GM18502 (cell line): ENCODE results near the gene ENAM.

Experiments
- ATAC-seq: cut with Tn5 transposase; IDR thresholded peaks from one replicate; pipeline ENCODE4 v1.9.1; 2021; ENCODE audit warnings: mild to moderate bottlenecking; ENCODE audit not compliant: unreplicated experiment, poor library complexity

ENAM gene

GRCh38 chr4:70628444-70628843 lies at the start of gene ENAM:
Gene ENAM, plus strand, starts transcription at chr4:70628744. Its CDS starts 757 bp downstream, at chr4:70629501.
- ATAC-seq = no peak

GRCh38 chr4:70581980-70582379 lies 46.6 kb upstream of the ENAM start:
- ATAC-seq = no peak

- no peak for ATAC-seq
Observed at GRCh38 chr4:70583952-70584834, 44.4 kb upstream of the ENAM start.

- ATAC-seq = no peak
Observed at GRCh38 chr4:70586841-70587240, 41.7 kb upstream of the ENAM start.

GRCh38 chr4:70589785-70590184 lies 38.8 kb upstream of the ENAM start:
- peak; percentile 97 for ATAC-seq

- no peak for ATAC-seq
Observed at GRCh38 chr4:70591955-70592582, 36.5 kb upstream of the ENAM start, which contains the start of gene AMBN. Gene AMBN, plus strand, starts transcription at chr4:70592256. Its CDS starts 103 bp downstream, at chr4:70592359.

- ATAC-seq = no peak
Observed at GRCh38 chr4:70594196-70594595, 34.3 kb upstream of the ENAM start.

- ATAC-seq = no peak
Observed at GRCh38 chr4:70600305-70600704, 28.2 kb upstream of the ENAM start.

- peak; percentile 16 for ATAC-seq
Observed at GRCh38 chr4:70600977-70601376, 27.6 kb upstream of the ENAM start.

- peak; percentile 99 for ATAC-seq
Observed at GRCh38 chr4:70601422-70602039, 27.0 kb upstream of the ENAM start.

- ATAC-seq = no peak
Observed at GRCh38 chr4:70603856-70604255, 24.7 kb upstream of the ENAM start.

- ATAC-seq = no peak
Observed at GRCh38 chr4:70606459-70606858, 22.1 kb upstream of the ENAM start.

GRCh38 chr4:70607334-70607853 lies 21.1 kb upstream of the ENAM start:
- ATAC-seq = no peak

- no peak for ATAC-seq
Observed at GRCh38 chr4:70608324-70608723, 20.2 kb upstream of the ENAM start.

- peak; percentile 58 for ATAC-seq
Observed at GRCh38 chr4:70613306-70614183, 15.0 kb upstream of the ENAM start.

- no peak for ATAC-seq
Observed at GRCh38 chr4:70614184-70614555, 14.4 kb upstream of the ENAM start.

GRCh38 chr4:70619288-70619687 lies 9.3 kb upstream of the ENAM start:
- no peak for ATAC-seq

GRCh38 chr4:70619778-70620177 lies 8.8 kb upstream of the ENAM start:
- ATAC-seq = no peak

GRCh38 chr4:70623323-70623722 lies 5.2 kb upstream of the ENAM start:
- ATAC-seq = no peak

- no peak for ATAC-seq
Observed at GRCh38 chr4:70624226-70624793, 4.2 kb upstream of the ENAM start.
